Measurements from ENCODE around the gene DNM2.

DNA sequence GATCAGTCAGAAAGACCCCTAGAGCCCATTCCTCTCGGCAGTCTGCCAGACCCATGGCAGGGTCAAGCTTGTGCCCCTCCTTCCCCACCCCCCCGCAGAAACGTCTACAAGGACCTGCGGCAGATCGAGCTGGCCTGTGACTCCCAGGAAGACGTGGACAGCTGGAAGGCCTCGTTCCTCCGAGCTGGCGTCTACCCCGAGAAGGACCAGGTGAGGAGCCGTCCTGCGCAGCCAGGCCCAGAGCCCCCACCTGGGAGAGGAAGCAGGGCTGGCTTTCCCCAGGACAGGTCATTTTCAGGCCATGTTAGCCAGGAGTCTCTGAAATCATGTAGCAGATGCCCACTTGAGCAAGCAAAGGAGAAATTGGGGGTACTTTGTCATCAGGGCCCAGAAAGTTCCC lies 105.8 kb downstream of the DNM2 start:
- TF ChIP-seq, protein P1, sequence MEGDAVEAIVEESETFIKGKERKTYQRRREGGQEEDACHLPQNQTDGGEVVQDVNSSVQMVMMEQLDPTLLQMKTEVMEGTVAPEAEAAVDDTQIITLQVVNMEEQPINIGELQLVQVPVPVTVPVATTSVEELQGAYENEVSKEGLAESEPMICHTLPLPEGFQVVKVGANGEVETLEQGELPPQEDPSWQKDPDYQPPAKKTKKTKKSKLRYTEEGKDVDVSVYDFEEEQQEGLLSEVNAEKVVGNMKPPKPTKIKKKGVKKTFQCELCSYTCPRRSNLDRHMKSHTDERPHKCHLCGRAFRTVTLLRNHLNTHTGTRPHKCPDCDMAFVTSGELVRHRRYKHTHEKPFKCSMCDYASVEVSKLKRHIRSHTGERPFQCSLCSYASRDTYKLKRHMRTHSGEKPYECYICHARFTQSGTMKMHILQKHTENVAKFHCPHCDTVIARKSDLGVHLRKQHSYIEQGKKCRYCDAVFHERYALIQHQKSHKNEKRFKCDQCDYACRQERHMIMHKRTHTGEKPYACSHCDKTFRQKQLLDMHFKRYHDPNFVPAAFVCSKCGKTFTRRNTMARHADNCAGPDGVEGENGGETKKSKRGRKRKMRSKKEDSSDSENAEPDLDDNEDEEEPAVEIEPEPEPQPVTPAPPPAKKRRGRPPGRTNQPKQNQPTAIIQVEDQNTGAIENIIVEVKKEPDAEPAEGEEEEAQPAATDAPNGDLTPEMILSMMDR (IDR thresholded peaks at IDR 0.05) = no peak
- TF ChIP-seq POLR2A (IDR thresholded peaks at IDR 0.05) = no peak
